NCI-H1092 treated with DMSO at 0.1 percent for 48 hours (cell line): ENCODE results near the gene KIF26A.
"Not testable (repeated sequence)": the region's sequence is repeated elsewhere in the genome, so short reads cannot be mapped to it uniquely, and the experiment has no call there.

Source experiments
- DNase-seq: peaks from one replicate; lab custom pipeline; 2025; lab: John Stamatoyannopoulos, UW

Gene KIF26A

DNA sequence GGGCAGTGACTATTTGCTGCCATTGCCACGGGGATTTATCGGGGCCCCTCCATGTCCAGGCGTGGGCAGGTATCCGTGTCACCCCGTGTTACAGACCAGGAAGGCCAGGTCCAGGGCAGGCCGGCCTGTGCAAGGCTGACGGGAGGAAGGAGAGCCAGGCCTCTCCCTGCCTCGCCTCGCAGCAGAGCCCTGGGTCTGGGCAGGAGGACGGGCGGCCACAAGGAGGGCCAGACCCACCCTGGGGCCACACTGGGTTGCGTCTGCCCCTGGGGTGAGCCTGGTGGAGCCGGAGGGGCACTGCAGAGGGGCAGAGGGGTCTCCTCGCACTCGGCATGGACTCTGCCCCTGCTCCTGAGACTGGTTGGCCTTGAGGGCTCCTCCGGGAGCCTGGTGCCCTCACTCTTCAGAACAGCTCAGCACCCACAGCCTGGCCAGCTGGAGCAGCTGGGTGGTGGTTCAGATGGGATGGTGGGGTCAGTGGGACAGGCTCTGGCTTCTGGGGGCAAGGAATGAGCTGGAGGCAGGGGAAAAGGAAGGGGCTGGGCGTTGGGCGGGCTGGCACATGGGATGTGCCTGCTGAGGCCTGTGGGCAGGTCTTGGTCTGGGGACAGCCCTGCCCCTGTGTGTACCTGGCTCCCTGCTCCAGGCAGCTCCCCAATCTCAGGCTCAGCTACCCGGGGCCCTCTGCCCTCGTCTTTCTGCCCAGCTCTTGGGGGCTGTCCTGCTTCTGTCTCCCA, 53.9 kb downstream of the KIF26A start:
- DNase-seq, result no peak

GRCh38 chr14:104192883-104193245, 54.5 kb downstream of the KIF26A start:
- no peak for DNase-seq

- DNase-seq, result no peak
Observed at GRCh38 chr14:104194016-104194415, 55.6 kb downstream of the KIF26A start.

- DNase-seq, result no peak
Observed at GRCh38 chr14:104194716-104195115, 56.3 kb downstream of the KIF26A start.

DNA sequence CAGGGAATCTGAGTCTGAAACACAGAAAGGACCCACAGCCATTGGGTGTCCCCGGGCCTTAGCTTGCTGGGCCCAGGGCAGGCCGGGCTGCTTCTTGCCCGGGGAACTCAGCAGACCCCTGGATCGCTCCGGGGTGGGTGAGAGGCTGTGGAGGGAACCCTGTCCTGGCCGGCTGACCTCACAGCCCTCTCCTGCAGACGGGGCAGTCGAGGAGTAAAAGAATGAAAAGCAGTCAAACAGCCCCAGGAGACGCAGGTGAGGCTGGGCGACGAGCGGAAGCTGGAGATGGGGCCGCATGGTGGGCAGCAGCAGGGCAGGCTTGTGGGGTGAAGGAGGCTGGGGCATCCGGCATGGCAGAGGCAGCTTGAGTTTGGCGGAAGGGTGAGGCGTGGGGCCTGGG, 57.0 kb downstream of the KIF26A start:
- no peak for DNase-seq

DNA sequence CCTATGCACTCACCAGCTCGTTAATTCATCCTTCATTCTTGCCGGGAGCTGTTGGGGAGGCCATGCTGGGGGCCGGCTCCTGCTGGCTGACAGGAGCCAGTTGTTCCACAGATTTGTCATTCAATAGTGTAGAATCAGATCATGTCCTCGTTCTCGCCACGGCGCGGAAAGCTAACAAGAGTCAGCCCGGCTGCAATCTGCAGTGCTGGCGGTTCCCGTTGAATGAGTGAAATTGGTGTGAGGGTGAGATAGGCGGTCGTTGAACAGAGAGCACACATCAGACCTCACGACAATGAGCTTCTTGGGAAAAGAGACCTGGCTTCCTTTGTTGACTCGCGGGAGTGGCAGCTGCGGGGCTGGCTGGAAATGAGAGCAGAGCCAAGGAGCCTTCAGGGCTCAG, 57.5 kb downstream of the KIF26A start:
- DNase-seq, result peak; percentile 40

- peak; percentile 68 for DNase-seq
Observed at GRCh38 chr14:104196461-104197140, 58.2 kb downstream of the KIF26A start.

DNA sequence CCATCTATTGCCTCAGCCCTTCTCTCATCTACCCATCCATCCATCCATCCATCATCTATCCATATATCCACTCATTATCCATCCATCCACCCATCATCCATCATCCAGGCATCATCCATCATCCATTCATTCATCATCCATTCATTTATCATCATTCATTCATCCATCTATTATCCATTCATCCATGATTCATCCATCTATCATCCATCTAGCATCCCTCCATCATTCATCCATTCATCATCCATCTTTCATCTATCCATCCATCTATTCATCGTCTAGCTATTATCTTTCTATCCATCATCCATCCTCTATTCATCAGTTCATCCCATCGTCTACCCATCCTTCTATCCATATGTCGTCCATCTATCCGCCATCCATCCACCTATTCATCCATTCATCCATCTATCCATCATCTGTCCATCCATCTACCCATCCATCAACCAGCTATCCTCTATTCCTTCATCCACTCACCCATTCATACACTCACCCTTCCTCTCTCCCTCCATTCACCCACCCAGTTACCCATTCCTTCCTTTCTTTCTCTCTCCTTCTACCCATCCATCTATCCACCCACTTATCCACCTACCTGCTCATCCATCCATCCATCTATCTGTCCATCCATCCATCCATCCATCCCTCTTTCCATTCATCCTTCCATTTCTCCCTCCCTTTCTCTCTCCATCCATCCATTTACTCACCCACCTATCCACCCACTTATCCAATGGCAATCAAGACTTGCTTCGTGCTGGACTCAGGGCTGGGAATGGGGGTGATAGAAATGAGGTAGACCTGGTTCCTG, 59.3 kb downstream of the KIF26A start:
- no peak for DNase-seq

DNA sequence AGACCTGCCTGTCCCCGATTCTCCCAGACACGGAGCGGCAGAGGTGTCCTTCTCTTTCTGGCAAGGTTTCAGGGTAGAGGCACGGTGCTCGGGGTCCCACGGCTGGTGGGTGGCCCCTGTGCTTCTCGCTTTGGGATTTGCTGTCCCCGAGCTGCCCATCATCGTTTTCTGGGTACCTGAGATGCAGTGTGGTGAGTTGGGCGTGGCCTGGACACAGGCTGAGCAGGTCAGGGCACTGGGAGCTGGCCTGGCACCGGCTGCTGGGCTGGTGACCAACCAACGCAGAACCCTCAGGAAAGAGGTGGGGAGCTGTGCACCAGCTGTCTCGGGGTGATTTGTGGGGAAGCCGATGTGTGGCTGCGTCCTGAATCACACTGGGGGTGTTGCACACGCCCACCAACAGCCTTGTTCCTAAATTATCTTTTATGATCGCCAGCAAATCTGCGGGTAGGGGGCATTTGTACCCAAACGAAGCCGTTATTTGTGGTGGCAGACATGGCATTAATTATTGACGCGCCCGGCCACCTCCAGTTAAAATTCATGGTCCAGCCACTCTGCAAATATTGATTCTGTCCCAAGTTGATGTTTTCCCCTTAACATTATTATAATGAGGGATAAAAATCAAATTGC, 61.0 kb downstream of the KIF26A start:
- no peak for DNase-seq

- DNase-seq, result no peak
Observed at GRCh38 chr14:104200106-104200505, 61.7 kb downstream of the KIF26A start.

DNA sequence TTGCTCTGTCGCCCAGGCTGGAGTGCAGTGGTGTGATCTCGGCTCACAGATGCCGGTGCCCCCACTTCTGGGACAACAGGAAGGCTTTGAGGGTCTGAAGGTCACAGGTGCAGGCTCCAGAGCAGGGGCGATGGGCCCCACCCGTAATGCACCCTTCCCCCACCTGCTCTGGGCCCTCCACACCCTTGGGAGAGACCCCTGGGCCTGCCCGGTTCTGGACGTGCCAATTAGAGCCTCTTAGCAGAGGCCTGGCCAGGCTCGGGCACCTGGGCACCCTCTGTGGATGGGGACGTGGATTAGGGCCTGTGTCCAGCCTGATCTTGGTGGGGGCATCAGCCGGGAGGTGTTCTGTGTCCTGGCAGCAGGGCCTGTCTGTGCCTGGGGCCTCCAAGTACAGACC, 62.2 kb downstream of the KIF26A start:
- DNase-seq, result no peak

DNA sequence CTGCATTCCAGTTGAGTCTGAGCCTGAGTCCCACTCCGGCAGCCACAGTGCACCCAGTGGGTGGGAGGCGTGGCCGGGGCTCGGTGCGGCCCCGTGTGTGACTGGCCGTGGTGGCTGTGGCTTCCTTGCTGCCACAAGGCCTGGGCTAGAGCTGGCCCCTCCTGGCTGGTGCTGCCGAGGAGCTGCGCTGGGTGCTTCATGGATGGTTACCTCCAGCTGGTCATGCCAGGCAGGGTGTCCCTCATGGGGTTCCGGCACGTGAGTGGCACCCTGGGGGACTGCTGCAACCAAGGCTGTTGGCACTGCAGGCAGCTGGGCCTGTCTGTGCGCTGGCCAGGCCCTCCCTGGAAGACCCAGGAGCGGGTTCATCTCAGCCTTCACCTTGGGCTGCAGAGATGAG, 62.7 kb downstream of the KIF26A start:
- DNase-seq, result no peak

DNA sequence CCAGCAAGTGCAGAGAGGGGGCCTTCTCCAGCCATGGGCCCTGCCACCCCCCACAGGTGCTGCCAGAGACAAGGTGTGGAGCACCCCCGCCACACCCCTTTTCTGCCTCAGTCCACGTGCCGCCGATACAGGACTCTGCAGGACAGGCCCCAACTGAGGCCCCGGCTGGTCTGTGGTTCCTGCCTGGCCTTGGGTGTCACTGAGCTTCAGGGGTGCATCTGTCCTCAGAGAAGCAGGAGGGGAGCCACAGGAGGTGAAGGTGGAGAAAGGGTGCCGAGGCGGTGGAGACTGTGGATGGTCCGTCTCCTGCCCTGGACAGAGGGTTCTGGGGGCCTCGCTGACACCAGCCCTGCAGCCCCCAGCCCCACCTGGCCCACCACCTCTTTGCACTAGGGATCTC, 63.1 kb downstream of the KIF26A start:
- no peak for DNase-seq

- peak; percentile 91 for DNase-seq
Observed at GRCh38 chr14:104202259-104203070, 64.1 kb downstream of the KIF26A start.

DNA sequence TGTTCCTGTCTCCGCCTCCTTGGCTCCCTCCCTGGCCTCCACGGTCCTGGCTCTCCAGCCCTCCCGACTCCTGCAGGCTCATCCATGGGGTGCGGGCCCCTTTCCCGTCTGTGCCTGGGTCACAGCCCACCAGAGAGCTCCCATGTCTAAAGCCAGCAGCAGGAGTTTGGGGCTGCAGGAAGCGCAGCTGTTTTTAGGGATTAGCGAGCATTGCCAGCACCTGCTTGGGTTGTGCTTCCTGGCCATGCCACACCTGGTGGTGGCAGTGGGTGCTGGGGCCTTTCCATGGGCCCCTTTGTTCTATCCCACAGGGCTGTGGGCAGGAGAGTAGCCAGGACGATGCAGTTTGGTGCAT, 64.7 kb downstream of the KIF26A start:
- no peak for DNase-seq

GRCh38 chr14:104204660-104205149, 66.3 kb downstream of the KIF26A start:
- no peak for DNase-seq

GRCh38 chr14:104205781-104206180, 67.4 kb downstream of the KIF26A start:
- DNase-seq, result no peak

DNA sequence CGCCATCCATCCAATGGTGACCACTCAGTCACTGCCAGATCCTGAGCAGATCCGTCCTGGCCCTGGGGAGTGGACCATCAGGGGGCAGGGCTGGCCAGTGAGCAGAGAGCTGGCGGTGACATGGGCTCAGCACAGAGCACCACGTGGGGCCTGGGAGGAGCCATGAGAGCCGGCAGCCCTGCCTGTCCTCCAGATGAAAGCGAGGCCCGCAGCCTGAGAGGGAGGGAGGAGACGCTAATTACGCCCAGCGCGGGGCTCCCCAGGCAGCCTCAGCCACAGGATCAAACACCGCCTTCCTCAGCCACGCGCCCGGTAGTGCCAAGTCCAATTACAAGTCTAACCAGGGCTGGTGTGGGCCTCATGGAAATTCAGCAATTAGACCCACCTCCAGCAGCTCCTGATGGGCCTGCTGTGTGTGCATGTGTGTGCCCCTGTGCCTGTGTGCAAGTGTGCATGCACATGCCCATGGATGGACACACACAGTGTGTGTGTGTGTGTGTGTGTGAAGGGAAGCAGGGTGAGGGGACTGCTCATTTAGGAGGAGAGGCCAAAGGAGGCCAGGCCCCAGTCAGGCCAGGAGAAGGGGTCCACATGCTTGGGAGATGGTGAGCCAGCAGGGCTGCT, 68.0 kb downstream of the KIF26A start:
- DNase-seq, result peak; percentile 71

DNA sequence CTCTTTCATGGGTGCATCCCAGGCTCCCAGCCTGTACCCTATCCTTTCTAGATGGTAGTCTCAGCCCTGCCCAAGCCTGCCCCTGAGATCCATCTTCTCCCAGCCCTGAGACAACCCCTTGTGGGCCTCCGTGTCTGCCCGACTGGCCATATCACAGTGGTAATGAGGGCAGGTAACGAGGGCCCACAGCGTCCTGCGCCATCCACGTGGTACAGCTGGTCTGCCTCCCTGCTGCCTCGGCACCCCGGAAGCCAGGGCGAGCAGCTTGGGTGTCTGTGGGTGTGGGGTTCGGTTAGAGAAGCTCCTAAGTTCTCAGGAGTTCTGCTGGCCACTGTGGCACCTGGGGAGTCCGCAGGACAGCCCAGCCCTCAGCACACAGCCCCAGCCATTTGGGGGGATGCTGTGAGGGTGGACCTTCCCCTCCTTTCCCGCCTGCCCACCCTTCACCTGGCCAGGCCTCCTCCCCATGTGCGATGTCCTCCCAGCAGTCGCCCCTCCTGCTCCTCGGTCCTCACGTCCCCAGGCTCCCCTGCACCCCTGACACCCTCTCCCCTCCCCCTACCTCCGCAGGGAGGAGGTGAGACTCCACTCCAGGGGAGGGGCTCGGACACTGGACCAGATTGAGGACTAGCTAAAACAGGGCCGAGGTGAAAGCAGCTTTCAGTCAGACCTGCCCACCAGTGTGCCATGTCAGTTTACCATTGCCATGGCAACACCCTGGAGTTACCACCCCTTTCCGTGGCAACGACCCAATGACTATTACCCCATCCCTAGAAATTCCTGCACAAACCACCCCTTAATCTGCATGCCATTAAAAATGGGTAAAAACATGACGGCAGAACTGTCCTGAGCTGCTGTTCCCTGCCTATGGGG, 69.0 kb downstream of the KIF26A start:
- no peak for DNase-seq

DNA sequence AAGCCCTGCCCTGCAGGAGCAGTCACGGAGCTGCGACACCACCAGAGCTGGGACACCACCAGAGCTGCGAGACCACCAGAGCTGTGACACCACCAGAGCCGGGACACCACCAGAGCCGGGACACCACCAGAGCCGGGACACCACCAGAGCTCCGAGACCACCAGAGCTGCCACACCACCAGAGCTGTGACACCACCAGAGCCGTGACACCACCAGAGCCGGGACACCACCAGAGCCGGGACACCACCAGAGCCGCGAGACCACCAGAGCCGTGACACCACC, 69.6 kb downstream of the KIF26A start:
- not testable (repeated sequence) for DNase-seq
